A549 (cell line): ENCODE measurements around the gene AGR3. TPM values are rescaled to one million over a fixed set of nuclear protein-coding genes. Genes with fewer than 3 reads are reported as not detected.

Source experiments
- ATAC-seq, 2 experiments: fragments of 200-7000 bp in 1 of 2; fragments of >200 bp in 1 of 2; cut with Nextera tagmentation in 1 of 2; cut with Tn5 transposase in 1 of 2; 3 replicates each; pipeline versions ENCODE4 v1.8.0 to v1.9.1; 2018 to 2020; ENCODE audit warnings: mild to moderate bottlenecking in 1 of 2, moderate library complexity in 1 of 2
- CTCF ChIA-PET: fragments of 300-600 bp; sonication (Branson Sonifier 250); formaldehyde crosslinking; extraction: SDS; loops from one replicate; lab custom pipeline; 2021; ENCODE audit warnings: antibody characterized with exemption, inconsistent platforms; lab: Yijun Ruan, JAX
- POLR2A ChIA-PET: fragments of 350-600 bp; formaldehyde crosslinking; extraction: SDS; loops from one replicate; lab custom pipeline; 2021; ENCODE audit warnings: antibody characterized with exemption, inconsistent platforms; lab: Yijun Ruan, JAX
- DNase-seq, 2 experiments: peaks; one replicate each; pipeline versions ENCODE4 v3.0.0 to v3.0.0-alpha.2; 2011 to 2016; ENCODE audit warnings: low read depth in 1 of 2, low spot score in 1 of 2
- FAIRE-seq: peaks from 2 replicates; lab custom pipeline; 2011; peaks lifted over from hg19 to GRCh38; lab: Jason Lieb, UNC
- H3K27ac ChIP-seq, 2 experiments: fragments of >200 bp; sonication (Bioruptor Twin); formaldehyde crosslinking; 3 replicates each; pipeline ENCODE4 v1.5.1; 2016 to 2017
- H3K4me1 ChIP-seq: fragments of >200 bp; sonication (Bioruptor Twin); formaldehyde crosslinking; 3 replicates; pipeline ENCODE4 v1.6.1; 2016
- H3K4me2 ChIP-seq: fragments of >200 bp; sonication (Bioruptor Twin); formaldehyde crosslinking; 3 replicates; pipeline ENCODE4 v1.6.1; 2016
- H3K4me3 ChIP-seq: fragments of >200 bp; sonication (Bioruptor Twin); formaldehyde crosslinking; 3 replicates; pipeline ENCODE4 v1.5.1; 2016
- H3K9me3 ChIP-seq: fragments of >200 bp; sonication (Bioruptor Twin); formaldehyde crosslinking; 3 replicates; pipeline ENCODE4 v1.6.1; 2016
- CBX8 ChIP-seq: fragments of 200-600 bp; sonication (generic); IDR thresholded peaks from 2 replicates; pipeline ENCODE4 v1.6.1; 2016
- CHD2 ChIP-seq: fragments of 150-350 bp; IDR thresholded peaks from 2 replicates; pipeline ENCODE4 v1.6.1; 2014; ENCODE audit warnings: low read length; ENCODE audit not compliant: partially characterized antibody
- CHD4 ChIP-seq: fragments of 200-600 bp; sonication (generic); IDR thresholded peaks from 2 replicates; pipeline ENCODE4 v1.6.1; 2016; ENCODE audit warnings: antibody characterized with exemption, mild to moderate bottlenecking, borderline replicate concordance
- CTCF ChIP-seq: fragments of >200 bp; sonication (Bioruptor Twin); formaldehyde crosslinking; IDR thresholded peaks from 3 replicates; pipeline ENCODE4 v1.5.1; 2016
- EHMT2 ChIP-seq: fragments of 200-600 bp; sonication (generic); IDR thresholded peaks from 2 replicates; pipeline ENCODE4 v1.6.1; 2016; ENCODE audit warnings: antibody characterized with exemption, low read depth, mild to moderate bottlenecking, moderate library complexity
- FOSL2 ChIP-seq, 2 experiments: fragments of 450-650 bp in 1 of 2; fragments of >200 bp in 1 of 2; sonication (Bioruptor Twin) in 1 of 2; formaldehyde crosslinking; IDR thresholded peaks; 2 replicates each; pipeline versions ENCODE4 v1.5.0 to v1.6.1; 2016 to 2020; ENCODE audit warnings: mild to moderate bottlenecking in 1 of 2, moderate library complexity in 1 of 2
- FOXS1 ChIP-seq: fragments of 250-450 bp; sonication (Bioruptor Pico); IDR thresholded peaks from 2 replicates; pipeline ENCODE4 v1.5.0; 2020; ENCODE audit warnings: mild to moderate bottlenecking, moderate library complexity
- HDAC2 ChIP-seq: fragments of 200-600 bp; sonication (generic); IDR thresholded peaks from 2 replicates; pipeline ENCODE4 v1.6.1; 2016
- JUNB ChIP-seq: fragments of >200 bp; sonication (Bioruptor Twin); formaldehyde crosslinking; IDR thresholded peaks from 2 replicates; pipeline ENCODE4 v1.6.1; 2016
- MYC ChIP-seq: IDR thresholded peaks from 2 replicates; pipeline ENCODE4 v1.6.1; 2012; ENCODE audit warnings: mild to moderate bottlenecking, inconsistent platforms, low read length, improper control_type of control experiment, borderline replicate concordance
- RAD21 ChIP-seq, 2 experiments: fragments of >200 bp in 1 of 2; sonication (Bioruptor Twin) in 1 of 2; formaldehyde crosslinking in 1 of 2; IDR thresholded peaks in 1 of 2; conservative IDR thresholded peaks in 1 of 2; 2 replicates in 1 of 2; 3 replicates in 1 of 2; pipeline ENCODE4 v1.6.1; 2012 to 2018; ENCODE audit warnings: inconsistent platforms in 1 of 2
- RARB ChIP-seq: fragments of 250-450 bp; sonication (Bioruptor Pico); IDR thresholded peaks from 2 replicates; pipeline ENCODE4 v1.8.0; 2021; ENCODE audit warnings: mild to moderate bottlenecking, moderate library complexity
- RCOR1 ChIP-seq: fragments of 150-350 bp; IDR thresholded peaks from 2 replicates; pipeline ENCODE4 v1.6.1; 2014; ENCODE audit warnings: antibody characterized with exemption, low read length, low read depth
- REST ChIP-seq: fragments of 200-600 bp; sonication (generic); IDR thresholded peaks from 2 replicates; pipeline ENCODE4 v1.6.1; 2016; ENCODE audit warnings: antibody characterized with exemption, mild to moderate bottlenecking, moderate library complexity
- SMC3 ChIP-seq: fragments of >200 bp; sonication (Bioruptor Twin); formaldehyde crosslinking; IDR thresholded peaks from 3 replicates; pipeline ENCODE4 v1.6.1; 2018; ENCODE audit warnings: inconsistent platforms
- WGBS: methylation state at CpG from one replicate; pipeline ENCODE4 v1.1.6; 2017; ENCODE audit errors: missing lambda C conversion rate; 5-methylcytosine and 5-hydroxymethylcytosine counted together
- polyA plus RNA-seq, 4 experiments: library from polyadenylated mRNA; depleted of rRNA in 3 of 4; stranded (reverse); fragments of >200 nt; fragmentation: RNase III in 1 of 4; extraction: RNeasy Plus Mini Kit Qiagen cat#74134 plus additional on column Dnase treatment in 1 of 4; gene quantifications; 2 replicates in 3 of 4; 3 replicates in 1 of 4; pipeline ENCODE4 v1.2.3, GENCODE V29; 2011 to 2017
- TF ChIP-seq, protein P1 (sequence below): fragments of 150-350 bp; IDR thresholded peaks from 2 replicates; pipeline ENCODE4 v1.6.1; 2014; ENCODE audit warnings: low read depth, mild to moderate bottlenecking, low read length

AGR3 gene
- polyA plus RNA-seq, 2 of the 4 experiments (the other 2 are of a cell fraction), result 0.36 TPM; not detected in 1

DNA sequence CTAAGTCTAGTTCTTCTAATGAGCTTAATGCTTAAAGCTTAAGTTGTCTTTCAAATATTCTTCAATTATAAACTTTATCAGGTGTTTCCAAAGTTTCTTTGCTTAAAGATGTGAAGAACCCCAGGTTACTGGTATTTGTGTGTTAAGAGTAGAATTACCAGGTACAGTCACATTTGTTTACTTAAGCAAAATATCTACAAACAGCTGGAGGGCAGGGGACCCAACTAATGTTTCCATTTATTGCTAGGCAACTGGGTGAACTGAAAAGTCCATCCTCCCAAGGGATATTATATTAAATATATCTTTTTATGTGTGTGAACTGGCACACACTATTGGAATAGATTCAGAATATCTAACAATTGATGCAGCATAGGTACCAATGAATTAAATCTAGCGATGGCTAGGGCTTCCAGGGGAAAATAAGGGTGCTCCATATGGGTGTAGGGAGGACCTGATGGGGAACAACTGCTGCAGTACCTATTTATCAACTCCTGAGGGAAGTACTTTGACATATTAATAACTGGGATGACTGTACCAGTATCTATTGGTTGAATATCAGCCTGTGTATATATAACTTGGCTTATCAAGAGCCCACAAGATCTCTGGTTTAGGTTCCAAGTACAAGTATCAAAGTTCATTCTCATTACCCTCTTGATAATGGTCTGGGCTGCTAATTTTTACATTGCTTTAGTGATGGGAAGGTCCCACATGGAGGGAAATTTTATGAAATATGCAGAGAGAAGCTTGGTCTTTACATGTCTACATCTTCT is 10.3 kb upstream of the AGR3 start:
- FAIRE-seq (no peak), DNase-seq (no peak), ATAC-seq (peak; percentile 34 to 72; a peak in 4 of 6 replicates)
- Histone ChIP-seq H3K4me1 (peaks cover 21% of the 10 kb centered on the region; the same call in 2 of the 3 replicates), H3K4me3 (no peak overlapping the region), H3K27ac (peak overlapping the region; percentile 9 to 15; a peak in 1 of 6 replicates), H3K9me3 (no peaks in the 10 kb centered on the region), H3K4me2 (peak overlapping the region; percentile 15; the same call in 1 of the 3 replicates)
- ChIA-PET CTCF (interaction anchor here (0.6 to 2.6 kb wide), 35 partner anchors 9 to 1463 kb away, joined by 3 to 27 read pairs (median 4); partner anchors contain the start of gene AGR2), POLR2A (no interaction called here)
- TF ChIP-seq RAD21 (conservative IDR thresholded peaks at IDR 0.05 in 1 of 2, IDR thresholded peaks at IDR 0.05 in 1 of 2) (peak in 1 of 2 experiments; percentile 5; a peak in 1 of 5 replicates), REST (no peak), CHD2 (no peak)
- WGBS, result 100% methylated on average over 1 of the region's 1 CpG

DNA sequence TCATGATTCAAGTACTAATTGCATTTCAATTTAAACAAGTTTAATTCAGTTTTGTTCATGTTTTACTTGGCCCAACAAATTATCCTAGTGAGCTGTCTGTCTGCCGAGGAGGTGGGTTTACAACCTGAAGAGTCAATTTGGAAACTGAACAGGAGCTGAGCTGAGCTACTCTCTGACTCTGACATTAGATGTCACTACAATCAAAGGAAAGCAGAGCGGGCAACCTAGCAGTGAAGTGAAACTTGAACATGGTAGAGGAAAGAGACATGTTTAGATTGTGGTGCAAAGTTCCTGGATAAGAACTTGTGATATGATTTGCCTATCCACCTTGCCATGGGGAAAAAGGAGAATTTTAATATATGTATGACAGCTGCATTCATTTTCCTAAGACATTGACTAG is 9.6 kb upstream of the AGR3 start:
- DNase-seq (peak; percentile 12 to 78), ATAC-seq (peak; percentile 97 to 98), FAIRE-seq (peak; percentile 76)
- TF ChIP-seq SMC3 (peak; percentile 92), MYC (no peak), EHMT2 (no peak), CBX8 (no peak), RCOR1 (no peak), FOXS1 (CRISPR knock-in tag) (no peak), CHD4 (no peak), RAD21 (conservative IDR thresholded peaks at IDR 0.05 in 1 of 2, IDR thresholded peaks at IDR 0.05 in 1 of 2) (peak; percentile 96 to 97), FOSL2 (IDR thresholded peaks at IDR 0.05) (no peak), FOSL2 (CRISPR knock-in tag; IDR thresholded peaks at IDR 0.05) (no peak), HDAC2 (no peak), RARB (CRISPR knock-in tag) (no peak), JUNB (no peak), CTCF (peak; percentile 77)
- TF ChIP-seq, protein P1, sequence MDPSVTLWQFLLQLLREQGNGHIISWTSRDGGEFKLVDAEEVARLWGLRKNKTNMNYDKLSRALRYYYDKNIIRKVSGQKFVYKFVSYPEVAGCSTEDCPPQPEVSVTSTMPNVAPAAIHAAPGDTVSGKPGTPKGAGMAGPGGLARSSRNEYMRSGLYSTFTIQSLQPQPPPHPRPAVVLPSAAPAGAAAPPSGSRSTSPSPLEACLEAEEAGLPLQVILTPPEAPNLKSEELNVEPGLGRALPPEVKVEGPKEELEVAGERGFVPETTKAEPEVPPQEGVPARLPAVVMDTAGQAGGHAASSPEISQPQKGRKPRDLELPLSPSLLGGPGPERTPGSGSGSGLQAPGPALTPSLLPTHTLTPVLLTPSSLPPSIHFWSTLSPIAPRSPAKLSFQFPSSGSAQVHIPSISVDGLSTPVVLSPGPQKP, result no peak
- H3K27ac ChIP-seq, result peak overlapping the region; percentile 15 to 35; a peak in 2 of 6 replicates
- H3K9me3 ChIP-seq, result no peaks in the 10 kb centered on the region
- POLR2A ChIA-PET, result no interaction called here
- H3K4me2 ChIP-seq, result peak overlapping the region; percentile 15; the same call in 1 of the 3 replicates
- WGBS, result 13% methylated on average over 2 of the region's 2 CpGs
- H3K4me1 ChIP-seq, result peaks cover 21% of the 10 kb centered on the region; the same call in 2 of the 3 replicates
- no peak overlapping the region for H3K4me3 ChIP-seq
- CTCF ChIA-PET, result interaction anchor here (0.6 to 2.6 kb wide), 41 partner anchors 10 to 1464 kb away, joined by 3 to 27 read pairs (median 4); partner anchors contain the start of gene AGR2
